ENCODE measurements around the gene PHYKPL. TPM values are rescaled to one million over a fixed set of nuclear protein-coding genes. Genes with fewer than 3 reads are reported as not detected.

PHYKPL gene
- total RNA-seq, 1 donor from 2014 or later: 89.7 TPM

GRCh38 chr5:178177569-178177968 is 55.0 kb downstream of the PHYKPL start:
- no peak for TF ChIP-seq CTCF (IDR thresholded peaks at IDR 0.05; ENCODE audit: partially characterized antibody, unreplicated experiment)
- DNase-seq: no peak
- no peaks in the 10 kb centered on the region for H3K9me3 Mint-ChIP-seq (ENCODE audit: unreplicated experiment)
- H3K27me3 Mint-ChIP-seq (ENCODE audit: unreplicated experiment): peaks cover 5% of the 10 kb centered on the region
- H3K4me3 Mint-ChIP-seq (ENCODE audit: unreplicated experiment): no peak overlapping the region
- no peaks in the 10 kb centered on the region for H3K36me3 Mint-ChIP-seq (ENCODE audit: unreplicated experiment)
- no peaks in the 10 kb centered on the region for H3K4me1 Mint-ChIP-seq (ENCODE audit: low read depth, unreplicated experiment)
- H3K27ac Mint-ChIP-seq (ENCODE audit: unreplicated experiment): no peak overlapping the region

GRCh38 chr5:178176791-178177190 is 55.8 kb downstream of the PHYKPL start:
- Mint-ChIP-seq H3K36me3 (ENCODE audit: unreplicated experiment) (no peaks in the 10 kb centered on the region), H3K4me3 (ENCODE audit: unreplicated experiment) (no peak overlapping the region), H3K27ac (ENCODE audit: unreplicated experiment) (no peak overlapping the region), H3K9me3 (ENCODE audit: unreplicated experiment) (no peaks in the 10 kb centered on the region), H3K27me3 (ENCODE audit: unreplicated experiment) (peaks cover 2% of the 10 kb centered on the region), H3K4me1 (ENCODE audit: low read depth, unreplicated experiment) (no peaks in the 10 kb centered on the region)
- TF ChIP-seq CTCF (IDR thresholded peaks at IDR 0.05; ENCODE audit: partially characterized antibody, unreplicated experiment): no peak
- no peak for DNase-seq

- H3K9me3 Mint-ChIP-seq (ENCODE audit: unreplicated experiment): no peaks in the 10 kb centered on the region
- no peak for DNase-seq
- no peak for TF ChIP-seq CTCF (IDR thresholded peaks at IDR 0.05; ENCODE audit: partially characterized antibody, unreplicated experiment)
- H3K27ac Mint-ChIP-seq (ENCODE audit: unreplicated experiment): no peak overlapping the region
- no peaks in the 10 kb centered on the region for H3K27me3 Mint-ChIP-seq (ENCODE audit: unreplicated experiment)
- no peaks in the 10 kb centered on the region for H3K4me1 Mint-ChIP-seq (ENCODE audit: low read depth, unreplicated experiment)
- H3K36me3 Mint-ChIP-seq (ENCODE audit: unreplicated experiment): no peaks in the 10 kb centered on the region
- no peak overlapping the region for H3K4me3 Mint-ChIP-seq (ENCODE audit: unreplicated experiment)
Observed at GRCh38 chr5:178174456-178174855, 58.1 kb downstream of the PHYKPL start.

- DNase-seq: no peak
- Mint-ChIP-seq H3K4me3 (ENCODE audit: unreplicated experiment) (no peak overlapping the region), H3K36me3 (ENCODE audit: unreplicated experiment) (no peaks in the 10 kb centered on the region), H3K9me3 (ENCODE audit: unreplicated experiment) (no peaks in the 10 kb centered on the region), H3K27ac (ENCODE audit: unreplicated experiment) (no peak overlapping the region), H3K27me3 (ENCODE audit: unreplicated experiment) (peaks cover 3% of the 10 kb centered on the region), H3K4me1 (ENCODE audit: low read depth, unreplicated experiment) (no peaks in the 10 kb centered on the region)
- no peak for TF ChIP-seq CTCF (IDR thresholded peaks at IDR 0.05; ENCODE audit: partially characterized antibody, unreplicated experiment)
Observed at GRCh38 chr5:178170455-178170854, 62.1 kb downstream of the PHYKPL start.

GRCh38 chr5:178165581-178165980 is 67.0 kb downstream of the PHYKPL start:
- H3K27ac Mint-ChIP-seq (ENCODE audit: unreplicated experiment): no peak overlapping the region
- H3K4me1 Mint-ChIP-seq (ENCODE audit: low read depth, unreplicated experiment): peaks cover 5% of the 10 kb centered on the region
- no peak for TF ChIP-seq CTCF (IDR thresholded peaks at IDR 0.05; ENCODE audit: partially characterized antibody, unreplicated experiment)
- H3K4me3 Mint-ChIP-seq (ENCODE audit: unreplicated experiment): no peak overlapping the region
- no peak for DNase-seq
- H3K36me3 Mint-ChIP-seq (ENCODE audit: unreplicated experiment): no peaks in the 10 kb centered on the region
- H3K27me3 Mint-ChIP-seq (ENCODE audit: unreplicated experiment): peaks cover 11% of the 10 kb centered on the region
- H3K9me3 Mint-ChIP-seq (ENCODE audit: unreplicated experiment): peaks cover 5% of the 10 kb centered on the region
